ENCODE results near the gene SERAC1. TPM values are rescaled to one million over a fixed set of nuclear protein-coding genes. Genes with fewer than 3 reads are reported as not detected.

Gene SERAC1
- total and polyA plus RNA-seq, 4 experiments from 2014 or later = 1.7 to 5.5 (median 4.0) TPM

GRCh38 chr6:158124288-158124687 is 43.8 kb downstream of the SERAC1 start:
- Mint-ChIP-seq H3K27me3 (no peaks in the 10 kb centered on the region), H3K36me3 (peaks cover 21 to 50% of the 10 kb centered on the region in 2 donors), H3K27ac (no peak overlapping the region), H3K9me3 (no peaks in the 10 kb centered on the region), H3K4me1 (no peaks in the 10 kb centered on the region), H3K4me3 (no peak overlapping the region)
- ChIA-PET CTCF (ENCODE audit: partially characterized antibody) (interaction anchor here (0.9 kb wide), 1 partner anchor 9 kb away, joined by 3 read pairs; no protein-coding TSS in a partner anchor), POLR2A (ENCODE audit: partially characterized antibody) (interaction anchor here (0.7 kb wide), 1 partner anchor 20 kb away, joined by 3 read pairs; no protein-coding TSS in a partner anchor)
- no peak overlapping the region for H3K4me3 ChIP-seq (ENCODE audit: low read length in 2 of 2)
- H3K27me3 ChIP-seq (ENCODE audit: insufficient read depth, low read length) = no peaks in the 10 kb centered on the region
- H3K4me1 ChIP-seq (ENCODE audit: insufficient read depth, low read length) = no peaks in the 10 kb centered on the region
- intact Hi-C loops (cut with micrococcal nuclease) = no loop called here
- no peaks in the 10 kb centered on the region for H3K36me3 ChIP-seq (ENCODE audit: insufficient read depth, low read length)
- DNase-seq = no peak
- no peaks in the 10 kb centered on the region for H3K9me3 ChIP-seq (ENCODE audit: control insufficient read depth in 1 of 2, low read length in 2 of 2)
- no peak overlapping the region for H3K27ac ChIP-seq (ENCODE audit: low read depth, low read length)

GRCh38 chr6:158122048-158122447 is 46.0 kb downstream of the SERAC1 start:
- Mint-ChIP-seq H3K36me3 (peaks cover 21 to 55% of the 10 kb centered on the region in 2 donors), H3K27me3 (no peaks in the 10 kb centered on the region), H3K27ac (no peak overlapping the region), H3K9me3 (no peaks in the 10 kb centered on the region), H3K4me1 (no peaks in the 10 kb centered on the region), H3K4me3 (no peak overlapping the region)
- H3K4me3 ChIP-seq (ENCODE audit: low read length in 2 of 2) = no peak overlapping the region
- no peak overlapping the region for H3K27ac ChIP-seq (ENCODE audit: low read depth, low read length)
- DNase-seq = no peak
- POLR2A ChIA-PET (ENCODE audit: partially characterized antibody) = no interaction called here
- no peaks in the 10 kb centered on the region for H3K27me3 ChIP-seq (ENCODE audit: insufficient read depth, low read length)
- no peaks in the 10 kb centered on the region for H3K36me3 ChIP-seq (ENCODE audit: insufficient read depth, low read length)
- H3K9me3 ChIP-seq (ENCODE audit: control insufficient read depth in 1 of 2, low read length in 2 of 2) = no peaks in the 10 kb centered on the region
- CTCF ChIA-PET (ENCODE audit: partially characterized antibody) = no interaction called here
- no peaks in the 10 kb centered on the region for H3K4me1 ChIP-seq (ENCODE audit: insufficient read depth, low read length)
- intact Hi-C loops (cut with micrococcal nuclease) = no loop called here

GRCh38 chr6:158121335-158121734 is 46.7 kb downstream of the SERAC1 start:
- H3K27me3 ChIP-seq (ENCODE audit: insufficient read depth, low read length) = no peaks in the 10 kb centered on the region
- no peaks in the 10 kb centered on the region for H3K4me1 ChIP-seq (ENCODE audit: insufficient read depth, low read length)
- ChIA-PET CTCF (ENCODE audit: partially characterized antibody) (no interaction called here), POLR2A (ENCODE audit: partially characterized antibody) (no interaction called here)
- Mint-ChIP-seq H3K9me3 (no peaks in the 10 kb centered on the region), H3K27me3 (no peaks in the 10 kb centered on the region), H3K4me3 (no peak overlapping the region), H3K27ac (no peak overlapping the region), H3K36me3 (peaks cover 24 to 55% of the 10 kb centered on the region in 2 donors), H3K4me1 (no peaks in the 10 kb centered on the region)
- H3K27ac ChIP-seq (ENCODE audit: low read depth, low read length) = no peak overlapping the region
- no peaks in the 10 kb centered on the region for H3K9me3 ChIP-seq (ENCODE audit: control insufficient read depth in 1 of 2, low read length in 2 of 2)
- DNase-seq = no peak
- intact Hi-C loops (cut with micrococcal nuclease) = no loop called here
- H3K36me3 ChIP-seq (ENCODE audit: insufficient read depth, low read length) = no peaks in the 10 kb centered on the region
- H3K4me3 ChIP-seq (ENCODE audit: low read length in 2 of 2) = no peak overlapping the region

GRCh38 chr6:158118886-158119285 is 49.2 kb downstream of the SERAC1 start:
- Mint-ChIP-seq H3K36me3 (peaks cover 37 to 42% of the 10 kb centered on the region in 2 donors), H3K27ac (peak overlapping the region in 1 of 7 donors; percentile 61), H3K4me1 (no peaks in the 10 kb centered on the region), H3K4me3 (no peak overlapping the region), H3K9me3 (no peaks in the 10 kb centered on the region), H3K27me3 (no peaks in the 10 kb centered on the region)
- Histone ChIP-seq H3K9me3 (ENCODE audit: control insufficient read depth in 1 of 2, low read length in 2 of 2) (no peaks in the 10 kb centered on the region), H3K27me3 (ENCODE audit: insufficient read depth, low read length) (no peaks in the 10 kb centered on the region), H3K27ac (ENCODE audit: low read depth, low read length) (no peak overlapping the region), H3K36me3 (ENCODE audit: insufficient read depth, low read length) (no peaks in the 10 kb centered on the region), H3K4me1 (ENCODE audit: insufficient read depth, low read length) (no peaks in the 10 kb centered on the region), H3K4me3 (ENCODE audit: low read length in 2 of 2) (no peak overlapping the region)
- DNase-seq = no peak
- ChIA-PET CTCF (ENCODE audit: partially characterized antibody) (no interaction called here), POLR2A (ENCODE audit: partially characterized antibody) (no interaction called here)
- intact Hi-C loops (cut with micrococcal nuclease) = no loop called here

GRCh38 chr6:158115508-158115907 is 52.6 kb downstream of the SERAC1 start:
- intact Hi-C loops (cut with micrococcal nuclease) = no loop called here
- no peak overlapping the region for H3K27ac ChIP-seq (ENCODE audit: low read depth, low read length)
- ChIA-PET CTCF (ENCODE audit: partially characterized antibody) (no interaction called here), POLR2A (ENCODE audit: partially characterized antibody) (no interaction called here)
- no peak overlapping the region for H3K4me3 ChIP-seq (ENCODE audit: low read length in 2 of 2)
- no peak for DNase-seq
- Mint-ChIP-seq H3K36me3 (peaks cover 38 to 47% of the 10 kb centered on the region in 2 donors), H3K27ac (no peak overlapping the region), H3K4me1 (no peaks in the 10 kb centered on the region), H3K9me3 (no peaks in the 10 kb centered on the region), H3K27me3 (no peaks in the 10 kb centered on the region), H3K4me3 (no peak overlapping the region)
- H3K4me1 ChIP-seq (ENCODE audit: insufficient read depth, low read length) = no peaks in the 10 kb centered on the region
- no peaks in the 10 kb centered on the region for H3K9me3 ChIP-seq (ENCODE audit: control insufficient read depth in 1 of 2, low read length in 2 of 2)
- no peaks in the 10 kb centered on the region for H3K27me3 ChIP-seq (ENCODE audit: insufficient read depth, low read length)
- no peaks in the 10 kb centered on the region for H3K36me3 ChIP-seq (ENCODE audit: insufficient read depth, low read length)

- CTCF ChIA-PET (ENCODE audit: partially characterized antibody) = no interaction called here
- POLR2A ChIA-PET (ENCODE audit: partially characterized antibody) = no interaction called here
- Mint-ChIP-seq H3K27ac (no peak overlapping the region), H3K4me3 (no peak overlapping the region), H3K36me3 (peaks cover 35 to 47% of the 10 kb centered on the region in 2 donors), H3K9me3 (no peaks in the 10 kb centered on the region), H3K4me1 (no peaks in the 10 kb centered on the region), H3K27me3 (no peaks in the 10 kb centered on the region)
- Histone ChIP-seq H3K4me3 (ENCODE audit: low read length in 2 of 2) (no peak overlapping the region), H3K9me3 (ENCODE audit: control insufficient read depth in 1 of 2, low read length in 2 of 2) (no peaks in the 10 kb centered on the region), H3K27ac (ENCODE audit: low read depth, low read length) (no peak overlapping the region), H3K4me1 (ENCODE audit: insufficient read depth, low read length) (no peaks in the 10 kb centered on the region), H3K36me3 (ENCODE audit: insufficient read depth, low read length) (no peaks in the 10 kb centered on the region), H3K27me3 (ENCODE audit: insufficient read depth, low read length) (no peaks in the 10 kb centered on the region)
- intact Hi-C loops (cut with micrococcal nuclease) = no loop called here
- DNase-seq = no peak
These were observed 53.0 kb downstream of the SERAC1 start for GRCh38 chr6:158115102-158115501.

- ChIA-PET CTCF (ENCODE audit: partially characterized antibody) (no interaction called here), POLR2A (ENCODE audit: partially characterized antibody) (no interaction called here)
- H3K36me3 ChIP-seq (ENCODE audit: insufficient read depth, low read length) = no peaks in the 10 kb centered on the region
- H3K27me3 ChIP-seq (ENCODE audit: insufficient read depth, low read length) = no peaks in the 10 kb centered on the region
- Mint-ChIP-seq H3K27me3 (no peaks in the 10 kb centered on the region), H3K36me3 (peaks cover 39 to 55% of the 10 kb centered on the region in 2 donors), H3K4me1 (no peaks in the 10 kb centered on the region), H3K27ac (no peak overlapping the region), H3K4me3 (no peak overlapping the region), H3K9me3 (no peaks in the 10 kb centered on the region)
- no peaks in the 10 kb centered on the region for H3K9me3 ChIP-seq (ENCODE audit: control insufficient read depth in 1 of 2, low read length in 2 of 2)
- H3K27ac ChIP-seq (ENCODE audit: low read depth, low read length) = no peak overlapping the region
- H3K4me3 ChIP-seq (ENCODE audit: low read length in 2 of 2) = no peak overlapping the region
- no peak for DNase-seq
- no peaks in the 10 kb centered on the region for H3K4me1 ChIP-seq (ENCODE audit: insufficient read depth, low read length)
- intact Hi-C loops (cut with micrococcal nuclease) = no loop called here
These were observed 54.3 kb downstream of the SERAC1 start for GRCh38 chr6:158113802-158114201.

GRCh38 chr6:158111987-158112386 is 56.1 kb downstream of the SERAC1 start:
- intact Hi-C loops (cut with micrococcal nuclease) = no loop called here
- Histone ChIP-seq H3K4me3 (ENCODE audit: low read length in 2 of 2) (no peak overlapping the region), H3K9me3 (ENCODE audit: control insufficient read depth in 1 of 2, low read length in 2 of 2) (no peaks in the 10 kb centered on the region), H3K27ac (ENCODE audit: low read depth, low read length) (no peak overlapping the region), H3K36me3 (ENCODE audit: insufficient read depth, low read length) (no peaks in the 10 kb centered on the region), H3K27me3 (ENCODE audit: insufficient read depth, low read length) (no peaks in the 10 kb centered on the region), H3K4me1 (ENCODE audit: insufficient read depth, low read length) (no peaks in the 10 kb centered on the region)
- Mint-ChIP-seq H3K4me1 (no peaks in the 10 kb centered on the region), H3K36me3 (peaks cover 24 to 43% of the 10 kb centered on the region in 2 donors), H3K27me3 (no peaks in the 10 kb centered on the region), H3K27ac (peak overlapping the region in 1 of 7 donors; percentile 69), H3K4me3 (no peak overlapping the region), H3K9me3 (no peaks in the 10 kb centered on the region)
- ChIA-PET POLR2A (ENCODE audit: partially characterized antibody) (no interaction called here), CTCF (ENCODE audit: partially characterized antibody) (interaction anchor here (0.9 kb wide), 1 partner anchor 109 kb away, joined by 3 read pairs; no protein-coding TSS in a partner anchor)
- no peak for DNase-seq
